K562 (cell line): ENCODE measurements around the gene ICAM2. TPM values are rescaled to one million over a fixed set of nuclear protein-coding genes. Genes with fewer than 3 reads are reported as not detected.

Source experiments
- ETV5 ChIP-seq: sonication (generic); formaldehyde crosslinking; IDR thresholded peaks from 2 replicates; pipeline ENCODE4 v1.4.0; 2020; ENCODE audit warnings: low read depth, mild to moderate bottlenecking, missing genetic modification reagents
- EZH2 ChIP-seq: IDR thresholded peaks from 2 replicates; pipeline ENCODE4 v1.6.1; 2012; ENCODE audit warnings: low read depth, mild to moderate bottlenecking, inconsistent platforms, low read length, borderline replicate concordance
- GTF2F1 ChIP-seq: IDR thresholded peaks from 2 replicates; pipeline ENCODE4 v1.6.1; 2011; ENCODE audit warnings: low read depth, low read length, improper control_type of control experiment
- HBP1 ChIP-seq: fragments of 450-650 bp; formaldehyde crosslinking; IDR thresholded peaks from 2 replicates; pipeline ENCODE4 v1.4.0; 2022; ENCODE audit warnings: missing genetic modification characterization
- LEF1 ChIP-seq: fragments of 450-650 bp; IDR thresholded peaks from 2 replicates; pipeline ENCODE4 v1.6.1; 2016; ENCODE audit warnings: mild to moderate bottlenecking
- OTX1 ChIP-seq: fragments of 450-650 bp; formaldehyde crosslinking; IDR thresholded peaks from 2 replicates; pipeline ENCODE4 v1.4.0; 2022; ENCODE audit warnings: mild to moderate bottlenecking
- PCBP1 ChIP-seq: fragments of 200-400 bp; formaldehyde crosslinking; IDR thresholded peaks from 2 replicates; pipeline ENCODE4 v1.6.1; 2018; ENCODE audit warnings: mild to moderate bottlenecking, low read depth, low read length; ENCODE audit not compliant: poor library complexity, severe bottlenecking
- PCBP2 ChIP-seq: fragments of 200-400 bp; formaldehyde crosslinking; IDR thresholded peaks from 2 replicates; pipeline ENCODE4 v1.6.1; 2018; ENCODE audit warnings: low read length, low read depth, mild to moderate bottlenecking, moderate library complexity; ENCODE audit not compliant: poor library complexity, severe bottlenecking
- RCOR1 ChIP-seq, 2 experiments: IDR thresholded peaks; 2 replicates each; pipeline ENCODE4 v1.6.1; 2012; ENCODE audit warnings: low read depth in 2 of 2, low read length in 2 of 2, borderline replicate concordance in 1 of 2, improper control_type of control experiment in 1 of 2
- TRIM28 ChIP-seq: fragments of 450-650 bp; IDR thresholded peaks from 2 replicates; pipeline ENCODE4 v1.6.1; 2017
- TSC22D4 ChIP-seq: fragments of 450-650 bp; IDR thresholded peaks from 2 replicates; pipeline ENCODE4 v1.6.1; 2016; ENCODE audit warnings: missing genetic modification characterization, missing biosample characterization, control low read depth
- ZBTB7A ChIP-seq: IDR thresholded peaks from 2 replicates; pipeline ENCODE4 v1.6.1; 2011; ENCODE audit warnings: low read depth, mild to moderate bottlenecking, low read length, moderate library complexity, borderline replicate concordance; ENCODE audit not compliant: control insufficient read depth
- ZFP30 ChIP-seq: fragments of 250-450 bp; sonication (Bioruptor Pico); IDR thresholded peaks from 2 replicates; pipeline ENCODE4 v1.8.0; 2022; ENCODE audit warnings: moderate library complexity, mild to moderate bottlenecking, inconsistent platforms, borderline replicate concordance
- ZNF146 ChIP-seq: IDR thresholded peaks from one replicate; pipeline ENCODE4 v1.6.1; 2018; ENCODE audit warnings: missing compliant biosample characterization; ENCODE audit not compliant: unreplicated experiment
- ZNF707 ChIP-seq: fragments of 250-450 bp; sonication (Bioruptor Pico); conservative IDR thresholded peaks from 2 replicates; pipeline ENCODE4 v1.8.0; 2022; ENCODE audit warnings: inconsistent platforms, mild to moderate bottlenecking, moderate library complexity
- polyA plus RNA-seq, 8 experiments: library from polyadenylated mRNA; depleted of rRNA in 4 of 8; stranded (reverse) in 5 of 8; unstranded in 3 of 8; fragments of >200 nt; fragmentation: Nextera tagmentation in 2 of 8; fragmentation: Illumina TruSeq in 1 of 8; extraction: Ambion mirVana in 2 of 8; extraction: Trizol in 1 of 8; gene quantifications; 2 replicates each; pipeline versions ENCODE4 v1.2.1 to v1.2.3, GENCODE V29; 2011 to 2014; ENCODE audit warnings: inconsistent platforms in 1 of 8, missing spikeins in 1 of 8
- total RNA-seq, 7 experiments: library from RNA; depleted of rRNA in 6 of 7; stranded (reverse); fragments of >200 nt in 6 of 7; fragmentation: Illumina TruSeq in 2 of 7; extraction: Trizol in 2 of 7; gene quantifications; 2 replicates each; pipeline versions ENCODE4 v1.2.1 to v1.2.3, GENCODE V29; 2011 to 2021; ENCODE audit warnings: low replicate concordance in 1 of 7
- TF ChIP-seq, protein P1 (sequence below): fragments of 450-650 bp; IDR thresholded peaks from 2 replicates; pipeline ENCODE4 v1.6.1; 2016; ENCODE audit warnings: missing biosample characterization, missing genetic modification characterization
- TF ChIP-seq, protein P2 (sequence below), 2 experiments: fragments of 450-650 bp; conservative IDR thresholded peaks; 2 replicates each; pipeline ENCODE4 v1.6.1; 2017; ENCODE audit warnings: mild to moderate bottlenecking in 2 of 2, moderate library complexity in 2 of 2
- TF ChIP-seq, protein P3 (sequence below): fragments of 250-450 bp; sonication (Bioruptor Pico); IDR thresholded peaks from 2 replicates; pipeline ENCODE4 v1.8.0; 2022; ENCODE audit warnings: inconsistent platforms, mild to moderate bottlenecking, moderate library complexity, borderline replicate concordance

Gene ICAM2
- total and polyA plus RNA-seq, 9 of the 15 experiments (the other 6 are each of a cell fraction or from before 2014, with no cell fraction given) = 37.9 to 89.4 (median 60.6) TPM

- no peak for TF ChIP-seq PCBP1
- TF ChIP-seq RCOR1 (IDR thresholded peaks at IDR 0.05; ENCODE audit: borderline replicate concordance in 1 of 2, low read depth in 2 of 2, low read length in 2 of 2) = peak; percentile 17 to 87; a peak in 3 of 4 replicates
- no peak for TF ChIP-seq OTX1 (CRISPR knock-in tag)
- no peak for TF ChIP-seq EZH2
- TF ChIP-seq GTF2F1 = no peak
- TF ChIP-seq ZNF146 (CRISPR knock-in tag) = no peak
- no peak for TF ChIP-seq ZNF707
- TF ChIP-seq, protein P1, sequence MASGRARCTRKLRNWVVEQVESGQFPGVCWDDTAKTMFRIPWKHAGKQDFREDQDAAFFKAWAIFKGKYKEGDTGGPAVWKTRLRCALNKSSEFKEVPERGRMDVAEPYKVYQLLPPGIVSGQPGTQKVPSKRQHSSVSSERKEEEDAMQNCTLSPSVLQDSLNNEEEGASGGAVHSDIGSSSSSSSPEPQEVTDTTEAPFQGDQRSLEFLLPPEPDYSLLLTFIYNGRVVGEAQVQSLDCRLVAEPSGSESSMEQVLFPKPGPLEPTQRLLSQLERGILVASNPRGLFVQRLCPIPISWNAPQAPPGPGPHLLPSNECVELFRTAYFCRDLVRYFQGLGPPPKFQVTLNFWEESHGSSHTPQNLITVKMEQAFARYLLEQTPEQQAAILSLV = no peak
- no peak for TF ChIP-seq TSC22D4 (tag)
- TF ChIP-seq ZFP30 (CRISPR knock-in tag) = no peak
- no peak for TF ChIP-seq TRIM28
- peak; percentile 92 for TF ChIP-seq ETV5 (CRISPR knock-in tag)
- no peak for TF ChIP-seq HBP1 (CRISPR knock-in tag)
- peak; percentile 73 for TF ChIP-seq LEF1
- TF ChIP-seq, protein P2, sequence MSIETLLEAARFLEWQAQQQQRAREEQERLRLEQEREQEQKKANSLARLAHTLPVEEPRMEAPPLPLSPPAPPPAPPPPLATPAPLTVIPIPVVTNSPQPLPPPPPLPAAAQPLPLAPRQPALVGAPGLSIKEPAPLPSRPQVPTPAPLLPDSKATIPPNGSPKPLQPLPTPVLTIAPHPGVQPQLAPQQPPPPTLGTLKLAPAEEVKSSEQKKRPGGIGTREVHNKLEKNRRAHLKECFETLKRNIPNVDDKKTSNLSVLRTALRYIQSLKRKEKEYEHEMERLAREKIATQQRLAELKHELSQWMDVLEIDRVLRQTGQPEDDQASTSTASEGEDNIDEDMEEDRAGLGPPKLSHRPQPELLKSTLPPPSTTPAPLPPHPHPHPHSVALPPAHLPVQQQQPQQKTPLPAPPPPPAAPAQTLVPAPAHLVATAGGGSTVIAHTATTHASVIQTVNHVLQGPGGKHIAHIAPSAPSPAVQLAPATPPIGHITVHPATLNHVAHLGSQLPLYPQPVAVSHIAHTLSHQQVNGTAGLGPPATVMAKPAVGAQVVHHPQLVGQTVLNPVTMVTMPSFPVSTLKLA (conservative IDR thresholded peaks at IDR 0.05) = peak; percentile 94 to 97
- TF ChIP-seq, protein P3, sequence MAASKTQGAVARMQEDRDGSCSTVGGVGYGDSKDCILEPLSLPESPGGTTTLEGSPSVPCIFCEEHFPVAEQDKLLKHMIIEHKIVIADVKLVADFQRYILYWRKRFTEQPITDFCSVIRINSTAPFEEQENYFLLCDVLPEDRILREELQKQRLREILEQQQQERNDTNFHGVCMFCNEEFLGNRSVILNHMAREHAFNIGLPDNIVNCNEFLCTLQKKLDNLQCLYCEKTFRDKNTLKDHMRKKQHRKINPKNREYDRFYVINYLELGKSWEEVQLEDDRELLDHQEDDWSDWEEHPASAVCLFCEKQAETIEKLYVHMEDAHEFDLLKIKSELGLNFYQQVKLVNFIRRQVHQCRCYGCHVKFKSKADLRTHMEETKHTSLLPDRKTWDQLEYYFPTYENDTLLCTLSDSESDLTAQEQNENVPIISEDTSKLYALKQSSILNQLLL (CRISPR knock-in tag) = no peak
- TF ChIP-seq ZBTB7A = peak; percentile 79; the same call in 1 of the 2 replicates
- TF ChIP-seq PCBP2 = no peak
Observed at GRCh38 chr17:64006361-64007088, 13.9 kb downstream of the ICAM2 start (continued).
